Activated naive CD4-positive, alpha-beta T cell treated with anti-CD3 and anti-CD28 coated beads, Interleukin-2, amount 10 ng/mL, durations not matched to agents 7 days and 5 days (primary cell): ENCODE results near the gene CCSER2.
"Not testable (repeated sequence)": the region's sequence is repeated elsewhere in the genome, so short reads cannot be mapped to it uniquely, and the experiment has no call there.

Source experiments
- CTCF ChIA-PET: fragments of 350-600 bp; sonication (Branson Sonifier 250); formaldehyde crosslinking; loops from one replicate; lab custom pipeline; 2021; ENCODE audit warnings: antibody characterized with exemption; lab: Charles Lee
- DNase-seq: peaks from one replicate; pipeline ENCODE4 v3.0.0-alpha.2; 2020
- H3K27ac Mint-ChIP-seq: one replicate; pipeline ENCODE4 v1.8.0; 2021; ENCODE audit warnings: mild to moderate bottlenecking, moderate library complexity, mixed read lengths
- H3K27me3 Mint-ChIP-seq: one replicate; pipeline ENCODE4 v1.8.0; 2021; ENCODE audit warnings: mild to moderate bottlenecking, mixed read lengths
- H3K36me3 Mint-ChIP-seq: one replicate; pipeline ENCODE4 v1.8.0; 2021; ENCODE audit warnings: mixed read lengths
- H3K4me1 Mint-ChIP-seq: one replicate; pipeline ENCODE4 v1.8.0; 2021; ENCODE audit warnings: mixed read lengths
- H3K4me3 Mint-ChIP-seq: one replicate; pipeline ENCODE4 v1.8.0; 2021; ENCODE audit warnings: mild to moderate bottlenecking, moderate library complexity, mixed read lengths
- H3K9me3 Mint-ChIP-seq: one replicate; pipeline ENCODE4 v1.8.0; 2021; ENCODE audit warnings: mixed read lengths

The CCSER2 gene

GRCh38 chr10:84519235-84519634 is 190.8 kb downstream of the CCSER2 start:
- no peak overlapping the region for H3K27ac Mint-ChIP-seq
- H3K36me3 Mint-ChIP-seq, result peaks cover 19% of the 10 kb centered on the region
- no peak for DNase-seq

GRCh38 chr10:84521013-84521412 is 192.6 kb downstream of the CCSER2 start:
- Mint-ChIP-seq H3K4me3 (no peak overlapping the region), H3K9me3 (peaks cover 10% of the 10 kb centered on the region), H3K27ac (no peak overlapping the region), H3K36me3 (peaks cover 15% of the 10 kb centered on the region), H3K4me1 (peaks cover 5% of the 10 kb centered on the region), H3K27me3 (no peaks in the 10 kb centered on the region)
- CTCF ChIA-PET, result no interaction called here
- no peak for DNase-seq

More at GRCh38 chr10:84519235-84519634, 190.8 kb downstream of the CCSER2 start:
- peaks cover 5% of the 10 kb centered on the region for H3K4me1 Mint-ChIP-seq
- H3K9me3 Mint-ChIP-seq, result no peaks in the 10 kb centered on the region
- CTCF ChIA-PET, result no interaction called here
- no peak overlapping the region for H3K4me3 Mint-ChIP-seq
- H3K27me3 Mint-ChIP-seq, result no peaks in the 10 kb centered on the region

GRCh38 chr10:84521468-84521867 is 193.1 kb downstream of the CCSER2 start:
- H3K27ac Mint-ChIP-seq, result no peak overlapping the region
- H3K4me3 Mint-ChIP-seq, result no peak overlapping the region
- H3K9me3 Mint-ChIP-seq, result peaks cover 14% of the 10 kb centered on the region
- peaks cover 12% of the 10 kb centered on the region for H3K36me3 Mint-ChIP-seq
- DNase-seq, result no peak
- CTCF ChIA-PET, result no interaction called here
- no peaks in the 10 kb centered on the region for H3K27me3 Mint-ChIP-seq
- peaks cover 5% of the 10 kb centered on the region for H3K4me1 Mint-ChIP-seq

GRCh38 chr10:84522612-84523462 is 194.4 kb downstream of the CCSER2 start:
- CTCF ChIA-PET, result interaction anchor here (0.7 to 1.0 kb wide), 3 partner anchors 93 to 256 kb away, joined by 3 to 4 read pairs (median 3); no protein-coding TSS in a partner anchor
- no peak for DNase-seq
- Mint-ChIP-seq H3K4me3 (no peak overlapping the region), H3K36me3 (peaks cover 6% of the 10 kb centered on the region), H3K27me3 (no peaks in the 10 kb centered on the region), H3K27ac (no peak overlapping the region), H3K9me3 (peaks cover 16% of the 10 kb centered on the region), H3K4me1 (peaks cover 5% of the 10 kb centered on the region)

GRCh38 chr10:84523526-84523925 is 195.1 kb downstream of the CCSER2 start:
- Mint-ChIP-seq H3K4me3 (no peak overlapping the region), H3K27me3 (peaks cover 3% of the 10 kb centered on the region), H3K27ac (no peak overlapping the region), H3K9me3 (peaks cover 16% of the 10 kb centered on the region), H3K36me3 (peaks cover 4% of the 10 kb centered on the region), H3K4me1 (peaks cover 5% of the 10 kb centered on the region)
- no peak for DNase-seq
- CTCF ChIA-PET, result interaction anchor here (0.7 to 1.0 kb wide), 3 partner anchors 93 to 256 kb away, joined by 3 to 4 read pairs (median 3); no protein-coding TSS in a partner anchor

- DNase-seq, result no peak
- peaks cover 4% of the 10 kb centered on the region for H3K27me3 Mint-ChIP-seq
- peaks cover 16% of the 10 kb centered on the region for H3K9me3 Mint-ChIP-seq
- peaks cover 5% of the 10 kb centered on the region for H3K4me1 Mint-ChIP-seq
- H3K27ac Mint-ChIP-seq, result no peak overlapping the region
- H3K4me3 Mint-ChIP-seq, result no peak overlapping the region
- CTCF ChIA-PET, result interaction anchor here (0.6 kb wide), 1 partner anchor 35 kb away, joined by 3 read pairs; no protein-coding TSS in a partner anchor
- peaks cover 4% of the 10 kb centered on the region for H3K36me3 Mint-ChIP-seq
Observed at GRCh38 chr10:84524435-84524834, 196.0 kb downstream of the CCSER2 start.

GRCh38 chr10:84525120-84525806 is 196.9 kb downstream of the CCSER2 start:
- Mint-ChIP-seq H3K9me3 (peaks cover 16% of the 10 kb centered on the region), H3K27ac (no peak overlapping the region), H3K36me3 (peaks cover 4% of the 10 kb centered on the region), H3K27me3 (peaks cover 4% of the 10 kb centered on the region), H3K4me1 (peaks cover 5% of the 10 kb centered on the region), H3K4me3 (no peak overlapping the region)
- CTCF ChIA-PET, result interaction anchor here (0.9 to 2.0 kb wide), 3 partner anchors 12 to 260 kb away, joined by 3 to 10 read pairs (median 4); no protein-coding TSS in a partner anchor
- no peak for DNase-seq

- H3K4me3 Mint-ChIP-seq, H3K27ac Mint-ChIP-seq, H3K4me1 Mint-ChIP-seq, H3K27me3 Mint-ChIP-seq, H3K36me3 Mint-ChIP-seq, DNase-seq: not testable (repeated sequence)
- CTCF ChIA-PET, result interaction anchor here (1.3 to 2.0 kb wide), 2 partner anchors 12 to 260 kb away, joined by 4 to 10 read pairs; no protein-coding TSS in a partner anchor
- H3K9me3 Mint-ChIP-seq, result peaks cover 16% of the 10 kb centered on the region
Observed at GRCh38 chr10:84525807-84526182, 197.4 kb downstream of the CCSER2 start.

GRCh38 chr10:84527386-84527785 is 199.0 kb downstream of the CCSER2 start:
- DNase-seq, H3K36me3 Mint-ChIP-seq, H3K27me3 Mint-ChIP-seq, H3K4me3 Mint-ChIP-seq, H3K4me1 Mint-ChIP-seq, H3K27ac Mint-ChIP-seq, CTCF ChIA-PET: not testable (repeated sequence)
- H3K9me3 Mint-ChIP-seq, result peaks cover 16% of the 10 kb centered on the region

- H3K4me1 Mint-ChIP-seq, H3K36me3 Mint-ChIP-seq, CTCF ChIA-PET, H3K27ac Mint-ChIP-seq, H3K4me3 Mint-ChIP-seq, H3K27me3 Mint-ChIP-seq, DNase-seq: not testable (repeated sequence)
- peaks cover 16% of the 10 kb centered on the region for H3K9me3 Mint-ChIP-seq
Observed at GRCh38 chr10:84528526-84528925, 200.1 kb downstream of the CCSER2 start.

- Mint-ChIP-seq H3K9me3 (peaks cover 8% of the 10 kb centered on the region), H3K36me3 (no peaks in the 10 kb centered on the region), H3K27me3 (peaks cover 4% of the 10 kb centered on the region), H3K4me3 (no peak overlapping the region), H3K4me1 (peaks cover 6% of the 10 kb centered on the region), H3K27ac (no peak overlapping the region)
- no peak for DNase-seq
- CTCF ChIA-PET, result interaction anchor here (1.0 to 3.7 kb wide), 5 partner anchors 10 to 274 kb away, joined by 3 to 14 read pairs (median 6); no protein-coding TSS in a partner anchor
Observed at GRCh38 chr10:84530724-84531325, 202.4 kb downstream of the CCSER2 start.

GRCh38 chr10:84531396-84531795 is 203.0 kb downstream of the CCSER2 start:
- Mint-ChIP-seq H3K27me3 (peaks cover 4% of the 10 kb centered on the region), H3K36me3 (no peaks in the 10 kb centered on the region), H3K4me1 (peaks cover 6% of the 10 kb centered on the region), H3K9me3 (peaks cover 2% of the 10 kb centered on the region), H3K4me3 (no peak overlapping the region), H3K27ac (no peak overlapping the region)
- CTCF ChIA-PET, result interaction anchor here (0.9 to 3.7 kb wide), 8 partner anchors 9 to 275 kb away, joined by 3 to 14 read pairs (median 4); no protein-coding TSS in a partner anchor
- DNase-seq, result no peak

GRCh38 chr10:84534168-84534567 is 205.8 kb downstream of the CCSER2 start:
- Mint-ChIP-seq H3K36me3 (no peaks in the 10 kb centered on the region), H3K27me3 (peaks cover 6% of the 10 kb centered on the region), H3K4me3 (no peak overlapping the region), H3K9me3 (no peaks in the 10 kb centered on the region), H3K4me1 (peaks cover 10% of the 10 kb centered on the region), H3K27ac (no peak overlapping the region)
- DNase-seq, result no peak
- CTCF ChIA-PET, result interaction anchor here (1.7 to 10.4 kb wide), 2 partner anchors 104 to 269 kb away, joined by 7 to 333 read pairs; no protein-coding TSS in a partner anchor
